Tibial artery (tissue), 4 donors: ENCODE results near the gene AEBP2.
"Not testable (repeated sequence)": the region's sequence is repeated elsewhere in the genome, so short reads cannot be mapped to it uniquely, and the experiment has no call there.

Experiments
- DNase-seq, 2 donors: peaks; one replicate each; pipeline ENCODE4 v3.0.0-alpha.2; 2019
- H3K27ac ChIP-seq, 2 donors: fragments of 200-600 bp; sonication (generic) in 1 of 2; 1 replicate in 1 of 2; 2 replicates in 1 of 2; pipeline ENCODE4 v1.5.1; 2018 to 2019; ENCODE audit warnings: mild to moderate bottlenecking in 1 of 2
- H3K27me3 ChIP-seq, 2 donors: fragments of 200-600 bp; sonication (generic) in 1 of 2; one replicate each; pipeline versions ENCODE4 v1.5.1 to v1.6.0; 2016 to 2019
- H3K36me3 ChIP-seq, 3 donors: fragments of 200-600 bp; sonication (generic) in 2 of 3; one replicate each; pipeline ENCODE4 v1.5.1; 2016 to 2019; ENCODE audit warnings: mild to moderate bottlenecking in 2 of 3
- H3K4me1 ChIP-seq, 4 donors: fragments of 200-600 bp; sonication (generic) in 2 of 4; 1 replicate in 3 of 4; 2 replicates in 1 of 4; pipeline ENCODE4 v1.5.1; 2016 to 2019
- H3K4me3 ChIP-seq, 2 donors: fragments of 200-600 bp; sonication (generic) in 1 of 2; 1 replicate in 1 of 2; 2 replicates in 1 of 2; pipeline ENCODE4 v1.5.1; 2018 to 2019; ENCODE audit warnings: mild to moderate bottlenecking in 2 of 2
- H3K9me3 ChIP-seq, 3 donors: fragments of 200-600 bp; sonication (generic) in 1 of 3; one replicate each; pipeline ENCODE4 v1.5.1; 2016 to 2019
- CTCF ChIP-seq, 2 experiments: fragments of 200-600 bp in 1 of 2; fragments of 450-650 bp in 1 of 2; IDR thresholded peaks; one replicate each; pipeline ENCODE4 v1.5.1; 2017 to 2019; ENCODE audit warnings: antibody characterized with exemption in 2 of 2, mild to moderate bottlenecking in 1 of 2, moderate library complexity in 1 of 2
- intact Hi-C: fragments of 100-400 bp; cut with DNase I; formaldehyde crosslinking; loops from one replicate; pipeline ENCODE4 v1.15.0; 2023; ENCODE audit warnings: low total_unique reads

Gene AEBP2

DNA sequence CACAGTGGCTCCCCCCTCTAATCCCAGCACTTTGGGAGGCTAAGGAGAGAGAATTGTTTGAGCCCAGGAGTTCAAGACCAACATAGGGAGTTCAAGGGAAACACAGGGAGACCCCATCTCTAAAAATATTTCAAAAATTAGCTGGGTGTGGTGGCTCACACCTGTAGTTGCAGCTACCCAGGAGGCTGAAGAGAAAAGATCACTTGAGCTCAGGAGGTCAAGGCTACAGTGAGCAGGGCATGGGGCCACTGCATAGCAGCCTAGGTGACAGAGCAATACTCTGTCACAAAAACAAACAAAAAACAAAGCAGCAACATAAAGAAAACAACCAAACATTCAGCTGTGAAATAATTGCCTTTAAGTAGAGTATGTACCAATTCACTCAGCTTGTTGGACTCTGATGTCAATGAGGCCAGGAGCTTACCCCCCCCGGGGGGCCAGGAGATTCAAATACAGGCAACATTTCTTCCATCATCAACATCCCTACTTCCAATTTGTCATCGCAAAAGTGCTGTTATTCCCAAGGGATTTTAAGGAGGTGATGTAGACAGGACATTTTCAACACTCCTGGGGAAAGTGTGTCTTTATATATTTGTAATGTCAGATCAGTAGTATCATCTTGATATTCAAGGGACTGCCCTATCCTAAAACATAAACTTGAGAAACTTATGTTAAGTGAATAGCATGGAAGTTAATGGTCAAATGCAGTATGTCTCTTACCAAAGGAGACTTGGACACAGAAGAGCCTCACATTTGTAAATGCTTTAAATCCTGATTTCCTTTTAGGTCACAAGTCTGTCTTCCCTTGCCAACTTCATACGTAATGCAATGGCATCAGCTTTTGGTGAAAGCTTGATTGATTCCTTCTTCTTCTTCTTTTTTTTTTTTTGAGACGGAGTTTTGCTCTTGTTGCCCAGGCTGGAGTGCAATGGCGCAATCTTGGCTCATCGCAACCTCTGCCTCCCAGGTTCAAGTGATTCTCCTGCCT, 40.6 kb upstream of the AEBP2 start:
- intact Hi-C loops = no loop called here
- no peak for TF ChIP-seq CTCF (IDR thresholded peaks at IDR 0.05)
- DNase-seq = no peak
- peaks cover 0 to 12% (median 3%) of the 10 kb centered on the region in 4 donors for H3K4me1 ChIP-seq
- no peaks in the 10 kb centered on the region for H3K36me3 ChIP-seq
- no peak overlapping the region for H3K27ac ChIP-seq
- no peaks in the 10 kb centered on the region for H3K27me3 ChIP-seq
- H3K4me3 ChIP-seq = no peak overlapping the region
- H3K9me3 ChIP-seq = no peaks in the 10 kb centered on the region

DNA sequence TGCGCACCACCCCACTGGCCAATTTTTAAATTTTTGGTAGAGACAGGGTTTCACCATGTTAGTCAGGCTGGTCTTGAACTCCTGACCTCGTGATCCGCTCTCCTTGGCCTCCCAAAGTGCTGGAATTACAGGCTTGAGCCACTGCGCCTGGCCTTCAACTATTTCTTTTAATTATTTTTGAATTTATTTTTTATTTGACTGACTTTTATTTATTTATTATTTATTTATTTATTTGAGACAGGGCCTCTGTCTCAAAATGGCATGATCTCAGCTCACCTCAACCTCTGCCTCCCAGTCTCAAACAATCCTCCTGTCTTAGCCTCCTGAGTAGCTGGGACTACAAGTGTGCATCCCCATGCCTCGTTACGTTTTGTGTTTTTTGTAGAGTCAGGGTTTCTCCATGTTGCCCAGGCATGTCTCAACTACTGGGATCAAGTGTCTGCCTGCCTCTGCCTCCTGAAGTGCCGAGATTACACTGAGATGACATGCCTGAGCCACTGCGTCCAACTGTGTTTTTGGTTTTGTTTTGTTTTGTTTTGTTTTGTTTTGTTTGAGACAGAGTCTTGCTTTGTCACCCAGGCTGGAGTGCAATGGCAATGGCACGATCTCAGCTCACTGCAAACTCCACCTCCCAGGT, 38.5 kb upstream of the AEBP2 start:
- H3K27ac ChIP-seq, H3K36me3 ChIP-seq, H3K9me3 ChIP-seq, H3K4me3 ChIP-seq, intact Hi-C loops, H3K27me3 ChIP-seq: not testable (repeated sequence)
- peaks cover 0 to 12% (median 3%) of the 10 kb centered on the region in 4 donors for H3K4me1 ChIP-seq
- peak in 1 of 2 donors; percentile 10 for DNase-seq

- Histone ChIP-seq H3K4me3 (no peak overlapping the region), H3K9me3 (no peaks in the 10 kb centered on the region), H3K4me1 (peaks cover 0 to 12% (median 3%) of the 10 kb centered on the region in 4 donors), H3K27ac (no peak overlapping the region), H3K36me3 (no peaks in the 10 kb centered on the region), H3K27me3 (no peaks in the 10 kb centered on the region)
- intact Hi-C loops = no loop called here
- no peak for DNase-seq
- no peak for TF ChIP-seq CTCF (IDR thresholded peaks at IDR 0.05)
Observed at GRCh38 chr12:19402211-19402610, 37.1 kb upstream of the AEBP2 start.

DNA sequence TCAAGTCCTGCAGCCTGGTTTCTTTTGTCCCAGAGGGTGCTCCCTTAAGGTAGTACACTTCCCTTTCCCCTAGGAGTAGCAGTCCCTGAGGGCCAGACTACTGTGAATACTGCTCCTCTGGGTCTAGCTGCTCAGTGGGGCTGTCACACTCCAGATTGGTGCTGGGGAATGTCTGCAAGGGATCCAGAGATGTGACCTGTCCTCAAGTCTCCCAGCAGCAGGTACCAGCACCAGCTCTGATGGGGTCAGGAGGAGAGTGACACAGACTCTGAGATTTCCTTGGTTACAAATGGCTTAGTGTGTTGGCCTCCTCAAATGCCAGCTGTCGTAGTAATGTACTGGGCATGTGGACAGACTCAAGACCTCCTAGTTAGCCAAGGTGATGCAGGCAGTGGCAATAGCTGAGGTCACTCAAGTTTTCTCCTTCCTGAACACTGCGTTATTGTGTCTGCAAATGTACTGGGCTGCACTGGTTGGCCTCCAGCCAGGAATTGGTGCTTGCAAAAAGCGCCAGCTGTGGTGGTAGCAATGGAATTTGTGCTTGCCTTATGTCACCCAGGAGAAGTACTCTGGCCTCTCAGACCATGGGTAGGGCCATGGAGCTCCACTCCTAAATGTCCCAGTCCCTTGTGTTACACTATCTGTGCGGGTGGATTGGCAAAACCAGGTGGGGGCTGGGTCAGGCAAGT, 36.4 kb upstream of the AEBP2 start:
- H3K27ac ChIP-seq = no peak overlapping the region
- H3K4me3 ChIP-seq = no peak overlapping the region
- no peaks in the 10 kb centered on the region for H3K36me3 ChIP-seq
- no peaks in the 10 kb centered on the region for H3K9me3 ChIP-seq
- H3K27me3 ChIP-seq = no peaks in the 10 kb centered on the region
- no peak for TF ChIP-seq CTCF (IDR thresholded peaks at IDR 0.05)
- DNase-seq = peak in 1 of 2 donors; percentile 81
- H3K4me1 ChIP-seq = peaks cover 0 to 12% (median 3%) of the 10 kb centered on the region in 4 donors
- intact Hi-C loops = no loop called here

DNA sequence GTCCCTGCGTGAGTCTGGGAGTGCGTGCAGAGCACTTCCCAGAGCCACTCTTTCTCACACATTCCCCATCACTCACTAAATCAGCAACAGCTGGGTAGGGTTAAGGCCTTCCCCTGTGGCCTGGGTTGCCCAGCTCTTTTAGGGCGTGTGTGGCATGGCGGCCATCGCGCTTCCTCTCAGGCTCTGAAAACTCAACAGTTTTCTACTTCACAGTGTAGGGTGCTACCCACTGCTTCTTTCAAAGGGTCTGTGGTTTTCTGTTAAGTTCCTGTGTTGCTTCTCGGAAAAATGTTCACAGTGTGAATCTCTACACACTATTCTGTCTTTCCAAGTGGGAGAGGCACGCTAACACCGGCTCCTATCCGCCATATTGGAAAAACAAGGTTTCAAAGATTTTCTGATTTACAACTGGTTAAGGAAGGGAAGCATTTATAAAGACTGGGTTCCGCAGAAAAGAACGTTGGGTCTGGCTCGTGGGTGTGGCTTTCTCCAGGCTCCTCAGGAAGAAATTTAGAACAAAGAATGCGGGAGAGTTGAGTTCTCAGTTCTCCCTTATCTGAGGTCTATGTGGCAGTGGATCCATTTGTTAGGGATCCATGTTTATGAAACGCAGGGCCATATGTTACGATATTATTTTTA, 34.9 kb upstream of the AEBP2 start:
- no peaks in the 10 kb centered on the region for H3K27me3 ChIP-seq
- H3K27ac ChIP-seq = no peak overlapping the region
- TF ChIP-seq CTCF (IDR thresholded peaks at IDR 0.05) = no peak
- no peaks in the 10 kb centered on the region for H3K9me3 ChIP-seq
- intact Hi-C loops = no loop called here
- H3K4me1 ChIP-seq = peaks cover 0 to 22% (median 3%) of the 10 kb centered on the region in 4 donors
- no peaks in the 10 kb centered on the region for H3K36me3 ChIP-seq
- DNase-seq = no peak
- H3K4me3 ChIP-seq = no peak overlapping the region
